GM21825 (cell line): ENCODE data around the gene FAM3A.
"Not testable (repeated sequence)": the region's sequence is repeated elsewhere in the genome, so short reads cannot be mapped to it uniquely, and the experiment has no call there.

Experiments
- ATAC-seq: cut with Tn5 transposase; IDR thresholded peaks from one replicate; pipeline ENCODE4 v1.9.1; 2021; ENCODE audit warnings: mild to moderate bottlenecking, moderate library complexity; ENCODE audit not compliant: unreplicated experiment

Gene FAM3A

GRCh38 chrX:154505734-154506133 is 10.3 kb downstream of the FAM3A start:
- ATAC-seq, result no peak

- no peak for ATAC-seq
Observed at GRCh38 chrX:154502989-154503388, 13.0 kb downstream of the FAM3A start.

- no peak for ATAC-seq
Observed at GRCh38 chrX:154502098-154502497, 13.9 kb downstream of the FAM3A start.

- not testable (repeated sequence) for ATAC-seq
Observed at GRCh38 chrX:154501423-154501822, 14.6 kb downstream of the FAM3A start.

- ATAC-seq, result not testable (repeated sequence)
Observed at GRCh38 chrX:154496591-154497137, 19.4 kb downstream of the FAM3A start.

GRCh38 chrX:154495472-154495922 is 20.5 kb downstream of the FAM3A start:
- ATAC-seq, result no peak

- no peak for ATAC-seq
Observed at GRCh38 chrX:154494715-154495114, 21.3 kb downstream of the FAM3A start.

- ATAC-seq, result peak; percentile 76
Observed at GRCh38 chrX:154490414-154491083, 25.5 kb downstream of the FAM3A start, which contains the start of gene SLC10A3. Gene SLC10A3, minus strand, starts transcription at chrX:154490629. Its CDS starts 1,689 bp downstream, at chrX:154488940.

- no peak for ATAC-seq
Observed at GRCh38 chrX:154490021-154490413, 26.0 kb downstream of the FAM3A start.

GRCh38 chrX:154489182-154489581 is 26.9 kb downstream of the FAM3A start:
- ATAC-seq, result no peak

- no peak for ATAC-seq
Observed at GRCh38 chrX:154488336-154489075, 27.5 kb downstream of the FAM3A start.

- ATAC-seq, result no peak
Observed at GRCh38 chrX:154487518-154488290, 28.3 kb downstream of the FAM3A start.

- ATAC-seq, result no peak
Observed at GRCh38 chrX:154486396-154487207, 29.4 kb downstream of the FAM3A start, which contains the start of gene UBL4A. Gene UBL4A, minus strand, starts transcription at chrX:154486615. Its CDS starts 31 bp downstream, at chrX:154486584.

- ATAC-seq, result no peak
Observed at GRCh38 chrX:154486052-154486395, 30.0 kb downstream of the FAM3A start.

- ATAC-seq, result no peak
Observed at GRCh38 chrX:154485150-154486051, 30.6 kb downstream of the FAM3A start.

GRCh38 chrX:154484255-154485149 is 31.5 kb downstream of the FAM3A start:
- ATAC-seq, result no peak

- no peak for ATAC-seq
Observed at GRCh38 chrX:154483325-154483724, 32.7 kb downstream of the FAM3A start.

GRCh38 chrX:154482786-154483185 is 33.2 kb downstream of the FAM3A start:
- no peak for ATAC-seq
